Esophagus muscularis mucosa (tissue), 4 donors: ENCODE data around the gene PEX14.

ENCODE experiments used
- EP300 ChIP-seq: sonication (generic); formaldehyde crosslinking; IDR thresholded peaks from one replicate; pipeline ENCODE4 v1.6.1; 2017; ENCODE audit warnings: antibody characterized with exemption
- POLR2A ChIP-seq: fragments of 450-650 bp; IDR thresholded peaks from one replicate; pipeline ENCODE4 v1.6.1; 2017; ENCODE audit warnings: antibody characterized with exemption, moderate library complexity, mild to moderate bottlenecking, low read depth
- POLR2AphosphoS5 ChIP-seq, 2 donors: sonication (generic); formaldehyde crosslinking; IDR thresholded peaks; one replicate each; pipeline ENCODE4 v1.6.1; 2017; ENCODE audit warnings: antibody characterized with exemption in 2 of 2
- TF ChIP-seq, protein P1 (sequence below), 3 experiments: fragments of 200-600 bp in 2 of 3; fragments of 450-650 bp in 1 of 3; sonication (generic) in 2 of 3; IDR thresholded peaks; one replicate each; pipeline ENCODE4 v1.5.1; 2017 to 2019; ENCODE audit warnings: antibody characterized with exemption in 3 of 3, mild to moderate bottlenecking in 2 of 3, moderate library complexity in 1 of 3

GRCh38 chr1:10591010-10591409 is 116.3 kb downstream of the PEX14 start:
- TF ChIP-seq POLR2AphosphoS5 (IDR thresholded peaks at IDR 0.05) = no peak
- no peak for TF ChIP-seq POLR2A
- TF ChIP-seq, protein P1, sequence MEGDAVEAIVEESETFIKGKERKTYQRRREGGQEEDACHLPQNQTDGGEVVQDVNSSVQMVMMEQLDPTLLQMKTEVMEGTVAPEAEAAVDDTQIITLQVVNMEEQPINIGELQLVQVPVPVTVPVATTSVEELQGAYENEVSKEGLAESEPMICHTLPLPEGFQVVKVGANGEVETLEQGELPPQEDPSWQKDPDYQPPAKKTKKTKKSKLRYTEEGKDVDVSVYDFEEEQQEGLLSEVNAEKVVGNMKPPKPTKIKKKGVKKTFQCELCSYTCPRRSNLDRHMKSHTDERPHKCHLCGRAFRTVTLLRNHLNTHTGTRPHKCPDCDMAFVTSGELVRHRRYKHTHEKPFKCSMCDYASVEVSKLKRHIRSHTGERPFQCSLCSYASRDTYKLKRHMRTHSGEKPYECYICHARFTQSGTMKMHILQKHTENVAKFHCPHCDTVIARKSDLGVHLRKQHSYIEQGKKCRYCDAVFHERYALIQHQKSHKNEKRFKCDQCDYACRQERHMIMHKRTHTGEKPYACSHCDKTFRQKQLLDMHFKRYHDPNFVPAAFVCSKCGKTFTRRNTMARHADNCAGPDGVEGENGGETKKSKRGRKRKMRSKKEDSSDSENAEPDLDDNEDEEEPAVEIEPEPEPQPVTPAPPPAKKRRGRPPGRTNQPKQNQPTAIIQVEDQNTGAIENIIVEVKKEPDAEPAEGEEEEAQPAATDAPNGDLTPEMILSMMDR (IDR thresholded peaks at IDR 0.05) = no peak
- no peak for TF ChIP-seq EP300
